ENCODE data around the gene MLNR.

MLNR gene

GRCh38 chr13:49251326-49251725 is 31.2 kb downstream of the MLNR start:
- H3K4me3 ChIP-seq (ENCODE audit: control insufficient read depth, low read depth, low read length), result no peak overlapping the region
- no peak for DNase-seq (ENCODE audit: low read depth)
- no peak for TF ChIP-seq CTCF (IDR thresholded peaks at IDR 0.05; ENCODE audit: control insufficient read depth, insufficient read depth, low read depth, low read length, missing control alignments)

- H3K4me3 ChIP-seq (ENCODE audit: control insufficient read depth, low read depth, low read length), result no peak overlapping the region
- no peak for DNase-seq (ENCODE audit: low read depth)
- no peak for TF ChIP-seq CTCF (IDR thresholded peaks at IDR 0.05; ENCODE audit: control insufficient read depth, insufficient read depth, low read depth, low read length, missing control alignments)
Measured at GRCh38 chr13:49253310-49253709, 33.2 kb downstream of the MLNR start.

- no peak for DNase-seq (ENCODE audit: low read depth)
- no peak for TF ChIP-seq CTCF (IDR thresholded peaks at IDR 0.05; ENCODE audit: control insufficient read depth, insufficient read depth, low read depth, low read length, missing control alignments)
- no peak overlapping the region for H3K4me3 ChIP-seq (ENCODE audit: control insufficient read depth, low read depth, low read length)
Measured at GRCh38 chr13:49254007-49254406, 33.9 kb downstream of the MLNR start.

- H3K4me3 ChIP-seq (ENCODE audit: control insufficient read depth, low read depth, low read length), result no peak overlapping the region
- DNase-seq (ENCODE audit: low read depth), result no peak
- TF ChIP-seq CTCF (IDR thresholded peaks at IDR 0.05; ENCODE audit: control insufficient read depth, insufficient read depth, low read depth, low read length, missing control alignments), result no peak
Measured at GRCh38 chr13:49256841-49257240, 36.7 kb downstream of the MLNR start.

- TF ChIP-seq CTCF (IDR thresholded peaks at IDR 0.05; ENCODE audit: control insufficient read depth, insufficient read depth, low read depth, low read length, missing control alignments), result no peak
- DNase-seq (ENCODE audit: low read depth), result no peak
- H3K4me3 ChIP-seq (ENCODE audit: control insufficient read depth, low read depth, low read length), result no peak overlapping the region
Measured at GRCh38 chr13:49258089-49258796, 38.1 kb downstream of the MLNR start.

- H3K4me3 ChIP-seq (ENCODE audit: control insufficient read depth, low read depth, low read length), result no peak overlapping the region
- no peak for TF ChIP-seq CTCF (IDR thresholded peaks at IDR 0.05; ENCODE audit: control insufficient read depth, insufficient read depth, low read depth, low read length, missing control alignments)
- no peak for DNase-seq (ENCODE audit: low read depth)
Measured at GRCh38 chr13:49259586-49259985, 39.4 kb downstream of the MLNR start.

Measured in AG09309 (cell line).